HG03280 (cell line): ENCODE results near the gene CDAN1.
"Not testable (repeated sequence)": the region's sequence is repeated elsewhere in the genome, so short reads cannot be mapped to it uniquely, and the experiment has no call there.

Experiments
- ATAC-seq: cut with Tn5 transposase; IDR thresholded peaks from one replicate; pipeline ENCODE4 v1.9.1; 2021; ENCODE audit warnings: mild to moderate bottlenecking, moderate library complexity; ENCODE audit not compliant: unreplicated experiment

The CDAN1 gene

GRCh38 chr15:42736793-42737528 lies at the start of gene CDAN1:
Gene CDAN1, minus strand, starts transcription at chr15:42737128. Its CDS starts 26 bp downstream, at chr15:42737102.
- peak; percentile 86 for ATAC-seq

- ATAC-seq = no peak
Observed at GRCh38 chr15:42785569-42785968, 48.6 kb upstream of the CDAN1 start.

GRCh38 chr15:42784705-42785104 lies 47.8 kb upstream of the CDAN1 start:
- no peak for ATAC-seq

GRCh38 chr15:42782716-42783115 lies 45.8 kb upstream of the CDAN1 start:
- ATAC-seq = no peak

- no peak for ATAC-seq
Observed at GRCh38 chr15:42775416-42775815, 38.5 kb upstream of the CDAN1 start.

- ATAC-seq = no peak
Observed at GRCh38 chr15:42772901-42773300, 36.0 kb upstream of the CDAN1 start.

GRCh38 chr15:42772144-42772543 lies 35.2 kb upstream of the CDAN1 start:
- no peak for ATAC-seq

GRCh38 chr15:42766109-42766508 lies 29.2 kb upstream of the CDAN1 start:
- not testable (repeated sequence) for ATAC-seq

- ATAC-seq = not testable (repeated sequence)
Observed at GRCh38 chr15:42764154-42764731, 27.3 kb upstream of the CDAN1 start.

GRCh38 chr15:42761813-42762212 lies 24.9 kb upstream of the CDAN1 start:
- ATAC-seq = not testable (repeated sequence)

GRCh38 chr15:42760759-42761158 lies 23.8 kb upstream of the CDAN1 start:
- no peak for ATAC-seq

- no peak for ATAC-seq
Observed at GRCh38 chr15:42759093-42759492, 22.2 kb upstream of the CDAN1 start.

- no peak for ATAC-seq
Observed at GRCh38 chr15:42750306-42750705, 13.4 kb upstream of the CDAN1 start.

GRCh38 chr15:42749266-42749665 lies 12.3 kb upstream of the CDAN1 start:
- no peak for ATAC-seq

- ATAC-seq = no peak
Observed at GRCh38 chr15:42744195-42744594, 7.3 kb upstream of the CDAN1 start.

GRCh38 chr15:42742149-42742548 lies 5.2 kb upstream of the CDAN1 start:
- no peak for ATAC-seq

GRCh38 chr15:42741710-42742109 lies 4.8 kb upstream of the CDAN1 start:
- no peak for ATAC-seq

- no peak for ATAC-seq
Observed at GRCh38 chr15:42737529-42738328, 801 bp upstream of the CDAN1 start.

- peak; percentile 33 for ATAC-seq
Observed at GRCh38 chr15:42736178-42736792, 643 bp downstream of the CDAN1 start.

GRCh38 chr15:42735382-42736165 lies 1.4 kb downstream of the CDAN1 start:
- no peak for ATAC-seq
